Lower leg skin (tissue), 4 donors: Measurements from ENCODE around the gene DHX30. TPM values are rescaled to one million over a fixed set of nuclear protein-coding genes. Genes with fewer than 3 reads are reported as not detected.
A peak's percentile ranks its signal among the peaks of the same experiment; 100 is the strongest.

Experiments
- DNase-seq, 2 donors: peaks; one replicate each; pipeline ENCODE4 v3.0.0-alpha.2; 2019; ENCODE audit warnings: low spot score in 2 of 2
- H3K4me3 ChIP-seq: fragments of 200-600 bp; sonication (generic); 2 replicates; pipeline ENCODE4 v1.5.1; 2017; ENCODE audit warnings: mild to moderate bottlenecking, low read depth; ENCODE audit not compliant: poor library complexity, severe bottlenecking
- CTCF ChIP-seq, 3 donors: fragments of 450-650 bp; IDR thresholded peaks; one replicate each; pipeline ENCODE4 v1.5.1; 2016; ENCODE audit warnings: antibody characterized with exemption in 3 of 3, mild to moderate bottlenecking in 3 of 3, moderate library complexity in 2 of 3
- POLR2A ChIP-seq, 2 donors: fragments of 450-650 bp; IDR thresholded peaks; one replicate each; pipeline ENCODE4 v1.6.1; 2016 to 2017; ENCODE audit warnings: antibody characterized with exemption in 2 of 2, mild to moderate bottlenecking in 1 of 2, moderate library complexity in 1 of 2
- WGBS, 2 donors: methylation state at CpG; one replicate each; pipeline ENCODE4 v1.1.5; 2018; 5-methylcytosine and 5-hydroxymethylcytosine counted together
- intact Hi-C: fragments of 100-400 bp; cut with DNase I; formaldehyde crosslinking; loops from one replicate; pipeline ENCODE4 v1.15.0; 2023; ENCODE audit warnings: low total_unique reads
- total RNA-seq, 4 donors: library from RNA; depleted of rRNA; stranded (reverse); fragments of >200 nt; gene quantifications; one replicate each; pipeline ENCODE4 v1.1.0, GENCODE V29; 2016

Gene DHX30
- total RNA-seq, 4 donors from 2014 or later, result 59.0 to 81.0 (median 66.7) TPM

DNA sequence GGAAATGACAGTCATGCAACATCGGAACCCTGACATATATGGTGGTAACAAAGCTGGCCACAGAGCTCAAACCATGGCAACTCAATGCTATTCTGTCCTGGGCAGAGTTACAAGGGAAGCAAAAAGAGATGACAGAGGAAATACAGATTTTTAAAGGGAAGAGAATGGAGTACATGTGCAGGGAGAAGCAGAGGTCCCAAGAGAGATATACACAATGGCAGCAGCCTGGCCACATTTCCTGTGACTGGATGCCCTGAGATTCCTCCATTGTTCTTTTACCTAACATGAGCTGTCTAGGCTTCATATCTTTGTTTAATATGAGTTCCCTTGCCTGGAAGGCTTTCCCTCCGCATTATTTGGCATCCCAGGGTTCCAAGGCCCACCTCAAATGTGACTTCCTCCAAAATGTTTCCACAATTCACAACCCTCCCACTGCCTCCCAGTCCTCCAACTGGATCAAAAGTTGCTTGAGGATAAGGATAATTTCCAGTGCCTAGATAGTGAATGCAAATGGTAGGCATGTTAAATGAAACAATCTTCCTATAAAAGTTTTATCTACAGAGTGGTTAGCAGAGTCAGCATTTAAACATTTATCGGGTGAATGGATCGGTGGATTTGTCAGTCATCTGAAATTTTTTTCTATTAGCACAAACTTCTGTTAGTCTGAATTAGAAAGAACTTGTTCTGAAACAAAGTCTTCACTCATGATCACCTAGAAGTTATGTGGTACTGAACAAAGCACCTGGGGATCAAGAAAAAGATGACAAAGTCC, 86.2 kb downstream of the DHX30 start:
- H3K4me3 ChIP-seq, result no peak overlapping the region
- TF ChIP-seq POLR2A (IDR thresholded peaks at IDR 0.05) (no peak), CTCF (IDR thresholded peaks at IDR 0.05) (no peak)
- WGBS, 2 donors, result 91 to 92% methylated on average over 4 of the region's 4 CpGs
- intact Hi-C loops, result no loop called here
- no peak for DNase-seq

- 63 to 66% methylated on average over 3 of the region's 3 CpGs for WGBS, 2 donors
- H3K4me3 ChIP-seq, result no peak overlapping the region
- intact Hi-C loops, result no loop called here
- no peak for DNase-seq
- TF ChIP-seq POLR2A (IDR thresholded peaks at IDR 0.05) (no peak), CTCF (IDR thresholded peaks at IDR 0.05) (no peak)
Measured at GRCh38 chr3:47890126-47890827, 87.3 kb downstream of the DHX30 start.

- DNase-seq, result peak in 1 of 2 donors; percentile 24
- TF ChIP-seq POLR2A (IDR thresholded peaks at IDR 0.05), result no peak
- TF ChIP-seq CTCF (IDR thresholded peaks at IDR 0.05), result no peak
- intact Hi-C loops, result no loop called here
- H3K4me3 ChIP-seq, result no peak overlapping the region
- 56 to 61% methylated on average over 10 of the region's 10 CpGs for WGBS, 2 donors
Measured at GRCh38 chr3:47890828-47891612, 88.1 kb downstream of the DHX30 start.

DNA sequence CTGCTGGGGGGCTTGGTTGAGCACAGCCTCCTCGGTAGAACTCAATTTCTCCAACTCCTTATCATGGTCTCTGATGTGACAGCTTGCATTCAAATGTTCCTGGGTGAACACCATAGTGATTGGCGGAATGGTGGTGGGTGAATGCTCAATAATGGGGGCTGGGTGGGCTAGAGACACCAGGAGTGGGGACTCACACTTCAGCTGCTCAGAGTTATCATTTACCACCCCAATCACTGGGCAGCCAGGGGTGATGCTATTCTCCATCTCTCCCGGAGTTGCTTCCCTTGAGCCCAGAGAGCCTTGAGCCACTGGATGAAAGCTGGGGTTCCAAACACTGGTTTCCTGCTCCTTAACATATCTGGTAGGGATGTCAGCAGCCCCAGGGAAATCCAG, 88.7 kb downstream of the DHX30 start:
- TF ChIP-seq POLR2A (IDR thresholded peaks at IDR 0.05) (no peak), CTCF (IDR thresholded peaks at IDR 0.05) (no peak)
- WGBS, 2 donors, result 94 to 95% methylated on average over 3 of the region's 3 CpGs

DNA sequence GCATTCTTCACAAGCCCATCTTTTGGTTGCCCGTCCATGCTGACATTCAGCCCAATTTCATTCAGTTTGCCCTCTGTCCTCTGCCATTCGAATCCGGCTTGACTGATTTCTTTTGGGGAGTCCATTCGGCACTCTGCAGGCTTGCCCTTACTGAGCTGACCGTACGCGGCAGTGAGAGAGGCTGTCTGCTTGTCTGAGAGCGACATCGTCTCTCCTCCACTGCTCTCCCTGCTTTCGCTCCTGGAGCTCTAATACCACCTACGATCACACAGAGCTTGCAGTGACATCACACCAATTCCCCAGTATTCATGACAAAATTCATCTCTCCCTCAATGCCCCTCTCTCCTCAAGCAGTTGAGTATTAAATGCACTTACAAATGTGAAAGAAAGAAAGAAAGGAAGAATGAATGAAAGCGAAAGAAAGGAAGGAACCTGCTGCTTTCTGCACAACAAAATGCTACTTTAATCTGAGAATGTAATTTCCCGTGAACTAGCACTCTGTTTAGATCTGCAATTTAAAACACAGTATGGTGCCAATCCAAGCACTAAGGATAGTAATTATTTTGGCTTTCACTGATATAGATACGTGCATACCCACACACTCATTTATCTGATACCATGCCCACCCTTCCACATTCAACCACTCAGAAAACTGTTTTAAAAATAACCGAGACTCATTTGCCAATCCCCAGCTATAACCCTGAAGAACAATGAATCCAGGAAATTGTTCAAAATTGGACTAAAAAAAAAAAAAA, 89.5 kb downstream of the DHX30 start:
- TF ChIP-seq POLR2A (IDR thresholded peaks at IDR 0.05) (no peak), CTCF (IDR thresholded peaks at IDR 0.05) (no peak)
- intact Hi-C loops, result no loop called here
- DNase-seq, result no peak
- no peak overlapping the region for H3K4me3 ChIP-seq
- 93 to 94% methylated on average over 15 of the region's 15 CpGs for WGBS, 2 donors

More for the DNA sequence above, 88.7 kb downstream of the DHX30 start:
- no peak overlapping the region for H3K4me3 ChIP-seq
- DNase-seq, result no peak
- intact Hi-C loops, result no loop called here
